Ammon's horn (tissue), 1 donor: ENCODE results near the gene PIK3AP1.
"Not testable (repeated sequence)": the region's sequence is repeated elsewhere in the genome, so short reads cannot be mapped to it uniquely, and the experiment has no call there.

ENCODE experiments used
- DNase-seq: peaks from one replicate; pipeline ENCODE4 v3.0.0-alpha.2; 2016; ENCODE audit warnings: low spot score

Gene PIK3AP1

DNA sequence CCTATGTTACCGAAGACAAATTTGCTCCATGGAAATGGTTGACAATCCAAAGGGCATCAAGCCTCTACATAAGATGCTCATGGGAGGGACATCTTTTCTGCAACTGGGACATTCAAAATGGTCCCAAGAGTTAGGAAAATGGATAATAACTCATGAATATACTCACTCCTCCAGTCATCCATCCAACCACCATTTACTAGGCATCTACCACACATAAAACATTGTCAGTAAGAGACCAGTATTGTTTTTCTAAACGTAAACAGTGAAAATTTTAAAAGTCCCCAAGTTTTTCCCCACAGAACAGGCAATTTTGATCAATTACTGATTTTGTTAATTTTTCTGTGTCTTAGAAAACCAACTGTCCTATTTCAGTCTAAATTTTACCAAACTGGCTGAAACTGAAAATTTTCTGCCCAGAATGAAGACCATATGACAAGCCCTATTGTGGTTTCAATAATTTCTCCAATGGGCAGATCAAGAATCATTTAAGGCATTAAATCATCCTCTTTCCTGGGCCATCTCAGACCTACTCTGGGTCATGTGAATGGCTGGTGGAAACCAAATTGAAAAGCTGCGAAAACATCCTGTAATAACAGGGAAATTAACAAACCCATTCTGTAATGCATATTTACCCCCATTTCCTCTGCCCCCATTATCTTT lies 24.2 kb downstream of the PIK3AP1 start:
- DNase-seq, result no peak

DNA sequence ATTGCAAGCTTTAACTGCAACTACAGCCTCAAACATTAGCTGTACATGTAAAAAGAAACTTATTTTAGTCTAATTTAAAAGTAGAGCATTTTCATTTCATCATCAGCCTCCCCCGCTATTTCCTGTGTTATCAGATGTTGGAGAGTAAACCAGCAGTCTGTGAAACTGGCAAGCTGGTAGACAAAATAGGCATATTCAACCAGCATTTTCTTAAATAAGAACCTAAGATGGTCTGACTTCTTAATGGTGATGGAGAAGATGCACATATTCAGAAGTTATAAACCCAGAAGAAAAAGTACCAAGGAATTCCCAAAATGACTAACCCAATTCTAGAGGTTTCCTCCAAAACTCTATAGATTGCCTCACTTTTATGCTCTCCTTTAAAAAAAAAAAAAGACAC lies 24.9 kb downstream of the PIK3AP1 start:
- no peak for DNase-seq

DNA sequence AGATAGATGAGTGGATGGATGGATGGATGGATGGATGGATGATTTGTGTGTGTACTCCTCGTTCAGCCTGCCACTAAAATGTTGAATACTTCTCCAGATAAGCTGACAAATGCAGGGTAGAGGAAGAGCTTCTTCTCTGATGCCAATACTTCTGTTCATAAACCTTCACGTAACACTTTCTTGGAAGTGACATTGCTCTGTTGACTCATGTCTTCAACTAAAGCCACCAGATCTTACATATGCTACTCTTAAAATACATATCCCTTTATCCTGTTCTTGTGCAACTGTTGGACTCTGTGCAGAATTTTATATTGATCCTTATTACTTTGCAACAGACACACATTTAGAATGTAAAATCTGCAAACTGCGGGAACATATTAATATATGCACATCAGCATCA lies 26.9 kb downstream of the PIK3AP1 start:
- no peak for DNase-seq

DNA sequence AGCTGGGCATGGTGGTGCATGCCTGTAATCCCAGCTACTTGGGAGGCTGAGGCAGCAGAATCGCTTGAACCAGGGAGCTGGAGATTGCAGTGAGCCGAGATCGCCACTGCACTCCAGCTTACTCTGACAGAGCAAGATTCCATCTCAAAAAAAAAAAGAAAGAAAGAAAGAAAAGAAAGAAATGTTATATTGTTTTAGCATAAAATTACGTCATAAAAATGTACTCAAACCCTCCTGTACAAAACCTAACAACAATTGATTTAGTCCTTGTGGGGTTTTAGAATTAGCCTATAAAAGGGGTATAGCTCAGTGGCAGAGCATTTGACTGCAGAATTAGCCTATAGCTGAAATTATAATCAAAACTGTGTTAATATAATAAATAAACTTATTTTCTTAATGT lies 27.9 kb downstream of the PIK3AP1 start:
- DNase-seq, result no peak

DNA sequence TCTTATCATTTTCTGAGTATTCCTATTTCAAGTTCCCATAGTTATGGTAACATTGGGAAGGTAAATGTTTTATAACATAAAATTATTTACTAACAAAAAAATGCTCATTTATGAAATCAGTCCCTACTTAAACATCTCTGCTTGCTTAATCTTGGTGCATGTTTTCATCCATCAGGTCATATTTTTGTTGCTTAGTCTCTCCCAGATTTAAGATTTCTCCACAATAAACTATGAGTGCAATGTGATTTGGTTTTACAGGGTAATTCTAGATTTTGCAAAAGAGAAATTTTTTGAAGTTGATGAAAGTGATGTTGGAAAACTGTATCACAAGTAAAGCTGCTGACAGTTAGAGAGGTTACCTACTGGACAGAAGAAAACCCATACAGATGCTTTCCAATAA lies 28.6 kb downstream of the PIK3AP1 start:
- DNase-seq, result no peak

DNA sequence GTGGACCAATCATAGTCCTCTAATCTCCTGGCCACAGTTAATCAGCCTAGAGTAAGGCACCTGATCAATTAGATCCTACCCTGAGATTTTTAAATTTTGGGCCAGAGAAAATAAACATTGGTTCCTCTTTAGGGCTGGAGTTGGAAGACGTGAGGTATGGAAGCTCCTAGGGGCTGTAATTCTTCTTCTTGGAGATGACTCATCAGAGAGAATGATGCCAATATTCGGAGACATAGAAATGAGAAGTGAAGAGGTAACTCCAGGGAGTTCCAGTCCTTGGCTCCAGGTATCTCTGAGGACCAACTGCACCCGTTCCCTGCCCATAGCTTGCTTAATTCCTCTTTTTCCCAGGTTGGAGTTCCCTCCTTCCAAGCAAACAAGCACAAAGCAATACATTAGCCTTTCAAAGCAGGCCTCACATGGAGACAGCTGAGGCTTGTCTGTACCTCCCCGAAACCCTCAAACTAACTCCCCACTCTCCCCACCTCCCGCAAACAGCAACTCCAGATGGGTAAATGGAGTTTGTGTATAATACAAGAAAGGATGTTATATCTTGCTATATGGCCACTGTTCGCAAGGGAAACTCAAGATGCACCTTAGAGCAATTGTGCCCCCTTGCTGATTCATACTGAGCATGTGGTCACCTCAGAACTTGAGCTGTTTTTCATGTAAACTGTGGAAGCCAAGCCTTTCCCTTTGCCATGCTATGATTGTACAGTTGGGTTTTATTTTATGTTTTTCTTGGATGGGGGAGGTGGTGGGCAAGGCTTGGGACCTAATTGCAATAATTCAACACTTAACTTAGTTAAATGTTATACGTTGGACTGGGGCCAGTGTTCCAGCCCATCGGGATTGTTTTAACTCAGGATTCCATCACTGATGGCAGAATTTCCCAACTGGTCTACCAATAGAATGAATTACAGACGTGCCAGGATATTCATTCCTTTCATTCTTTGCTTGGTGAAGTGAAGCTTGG lies 29.3 kb downstream of the PIK3AP1 start:
- no peak for DNase-seq

DNA sequence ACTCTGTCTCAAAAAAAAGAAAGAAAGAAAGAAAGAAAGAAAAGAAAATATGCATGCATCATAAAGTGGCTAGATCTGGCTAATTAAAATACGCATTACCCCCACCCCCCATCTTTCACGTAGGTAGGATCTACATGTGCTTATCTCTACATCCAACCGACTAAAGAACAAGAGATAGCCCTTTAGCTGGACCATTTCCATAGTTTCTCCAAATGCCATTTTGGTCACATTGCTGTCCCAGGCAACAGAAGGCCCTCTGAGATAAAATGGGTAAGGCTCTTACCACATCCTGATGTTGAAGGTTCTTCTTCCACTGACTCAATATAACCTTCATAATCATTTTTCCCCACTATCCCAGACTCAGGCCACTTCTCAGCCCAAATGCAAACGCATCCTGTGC lies 31.5 kb downstream of the PIK3AP1 start:
- no peak for DNase-seq

DNA sequence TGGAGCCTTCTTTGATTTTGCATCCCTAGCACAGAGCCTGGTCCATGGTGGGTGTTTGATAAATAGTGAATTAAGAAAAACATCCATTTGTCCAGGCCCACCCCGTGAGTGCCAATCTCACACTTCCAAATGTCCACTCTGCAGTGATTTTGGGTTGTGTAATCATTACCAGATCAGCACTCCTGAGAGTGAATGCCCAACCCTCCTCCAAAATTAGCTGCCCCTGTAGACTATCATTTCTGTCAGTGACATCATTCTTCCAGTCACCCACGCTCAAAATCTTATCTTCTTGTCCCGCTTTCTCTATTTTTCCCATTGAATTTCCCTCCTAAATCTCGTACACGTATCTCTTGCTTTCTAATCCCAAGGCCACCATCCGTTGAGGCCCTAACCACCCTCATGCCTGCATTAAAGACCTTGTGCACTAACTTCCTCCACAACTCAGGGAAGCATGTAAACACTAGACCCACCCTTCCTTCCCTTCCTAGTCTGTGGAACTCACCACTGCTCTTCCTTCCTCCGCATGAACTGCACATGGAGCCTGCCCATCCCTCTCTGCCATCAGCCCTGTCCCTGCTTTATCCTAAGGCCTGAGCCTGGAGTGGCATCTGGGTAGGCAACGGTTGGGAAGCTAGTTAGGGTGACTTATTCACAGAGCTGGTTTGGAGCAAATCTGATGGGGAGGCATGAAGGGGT lies 32.8 kb downstream of the PIK3AP1 start:
- peak; percentile 25 for DNase-seq

DNA sequence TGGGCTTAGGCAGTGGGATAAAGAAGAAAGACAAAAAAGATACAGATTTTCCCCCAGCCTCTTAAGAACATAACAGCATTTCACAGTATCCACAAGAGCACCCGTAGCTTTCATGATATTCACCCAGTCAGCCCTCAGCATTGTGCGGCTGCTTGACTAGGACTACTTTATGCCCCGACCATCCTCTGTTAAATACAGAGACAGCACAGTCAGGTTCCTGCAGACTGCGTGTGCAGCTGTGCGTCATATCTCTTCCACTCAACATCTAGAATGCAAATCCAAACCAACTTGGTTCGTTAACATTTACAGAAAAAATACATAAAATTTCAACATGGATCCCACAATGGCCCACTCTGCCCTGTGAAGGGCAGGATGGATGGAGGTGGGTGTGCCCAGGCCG lies 33.8 kb downstream of the PIK3AP1 start:
- DNase-seq, result no peak

DNA sequence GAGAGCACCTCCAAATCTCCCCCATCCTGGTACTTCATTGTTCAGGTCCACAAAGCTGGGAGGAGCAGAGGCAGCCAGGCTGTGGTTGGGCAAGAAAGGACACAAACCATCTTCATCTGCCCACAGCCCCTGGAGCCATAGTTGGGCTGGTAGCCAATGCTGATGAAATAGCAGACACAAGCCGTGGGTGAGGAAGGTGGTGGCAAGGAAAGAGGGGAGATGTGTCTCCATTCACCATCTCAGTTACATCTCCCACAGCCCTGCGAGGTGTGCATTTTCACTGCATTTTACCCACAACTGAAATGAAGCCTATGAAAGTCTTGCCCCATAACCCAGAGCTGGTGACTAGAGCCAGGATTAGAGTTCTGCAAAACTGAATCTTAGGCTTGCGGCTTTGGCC lies 35.0 kb downstream of the PIK3AP1 start:
- no peak for DNase-seq

DNA sequence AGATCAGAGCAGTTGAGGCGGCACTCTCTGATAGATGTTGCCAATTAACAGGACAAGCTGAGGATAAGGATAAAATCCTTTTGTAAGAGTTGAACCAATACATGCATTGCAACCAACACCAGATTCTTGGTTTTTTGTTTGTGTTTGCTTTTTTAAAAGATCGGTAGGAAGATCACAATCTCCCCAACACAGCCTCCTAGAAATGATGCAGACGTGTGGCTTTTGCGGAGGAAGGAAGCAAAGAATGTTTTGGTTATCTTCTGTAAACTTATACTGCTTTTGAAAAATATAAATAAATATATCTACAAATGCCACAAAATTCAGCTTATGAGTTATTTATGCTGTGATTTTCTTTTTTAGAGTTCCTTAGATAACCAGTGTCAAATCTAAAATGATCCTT lies 35.5 kb downstream of the PIK3AP1 start:
- no peak for DNase-seq

DNA sequence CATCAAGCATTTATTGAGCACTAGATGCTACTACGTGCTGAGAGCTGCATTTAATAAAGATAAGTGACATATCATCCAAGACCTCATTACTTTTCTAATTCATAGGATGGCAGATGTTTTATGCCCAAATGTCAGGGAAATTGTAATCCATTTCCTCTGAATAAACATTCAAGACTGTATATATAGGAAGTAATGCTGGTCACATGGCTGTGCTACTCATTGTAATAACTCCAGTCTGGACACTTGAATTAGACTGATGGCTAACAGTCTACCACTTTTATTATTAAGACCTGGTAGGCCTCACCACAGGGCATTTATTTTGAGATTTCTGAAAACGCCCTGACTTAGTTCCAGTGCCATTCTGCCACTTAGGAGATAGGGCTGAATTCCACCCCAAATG lies 36.6 kb downstream of the PIK3AP1 start:
- no peak for DNase-seq

DNA sequence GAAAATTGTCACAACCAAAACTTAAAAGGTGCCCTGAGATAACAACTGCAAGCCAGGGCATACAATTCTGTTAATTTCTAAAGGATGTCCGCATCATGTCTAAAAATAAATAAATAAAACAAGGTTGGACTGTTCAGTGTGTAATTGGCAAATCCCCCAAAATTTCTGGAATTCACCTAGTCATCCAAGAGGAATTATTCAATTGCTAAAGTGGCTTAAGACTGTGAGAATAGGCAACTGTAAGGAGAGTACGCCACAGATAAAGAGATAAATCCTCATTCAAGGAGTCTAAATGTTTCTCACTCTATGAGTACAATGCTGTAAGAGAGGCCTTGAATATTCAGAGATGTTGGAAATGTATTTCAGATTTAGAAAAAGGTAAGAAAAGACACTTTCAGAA lies 37.2 kb downstream of the PIK3AP1 start:
- DNase-seq, result no peak

DNA sequence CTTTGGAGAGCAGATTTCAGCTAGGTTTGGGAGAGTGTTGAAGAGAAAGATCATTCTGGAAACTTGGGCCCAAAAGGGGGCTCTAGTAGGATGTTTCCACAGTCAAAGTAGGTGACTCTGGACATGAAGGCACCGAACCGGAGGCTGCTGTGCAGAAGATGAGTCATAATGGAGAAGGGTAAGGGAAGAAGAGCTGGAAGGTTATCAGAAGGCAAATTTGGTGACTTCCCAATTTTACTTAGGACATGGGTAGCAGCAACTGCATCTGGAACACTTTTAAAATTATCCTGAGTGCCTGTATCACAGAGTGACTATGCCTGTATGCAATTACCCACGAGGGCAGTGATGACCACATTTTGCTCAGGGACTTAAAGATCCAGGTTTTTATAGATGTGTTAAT lies 38.8 kb downstream of the PIK3AP1 start:
- no peak for DNase-seq

DNA sequence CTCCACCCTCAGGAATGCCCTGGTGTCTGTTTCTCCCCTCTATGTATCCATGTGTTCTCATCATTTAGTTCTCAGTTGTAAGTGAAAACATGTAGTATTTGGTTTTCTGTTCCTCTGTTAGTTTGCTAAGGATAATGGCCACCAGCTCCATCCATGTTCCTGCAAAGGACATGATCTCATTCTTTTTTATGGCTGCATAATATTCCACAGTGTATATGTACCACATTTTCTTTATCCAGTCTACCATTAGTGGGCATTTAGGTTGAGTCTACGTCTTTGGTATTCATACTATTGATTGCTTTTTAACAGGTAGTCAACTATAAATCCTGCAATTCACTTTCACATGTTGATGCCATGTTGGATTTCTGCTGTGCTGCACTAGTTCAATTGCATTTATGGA lies 39.9 kb downstream of the PIK3AP1 start:
- not testable (repeated sequence) for DNase-seq

DNA sequence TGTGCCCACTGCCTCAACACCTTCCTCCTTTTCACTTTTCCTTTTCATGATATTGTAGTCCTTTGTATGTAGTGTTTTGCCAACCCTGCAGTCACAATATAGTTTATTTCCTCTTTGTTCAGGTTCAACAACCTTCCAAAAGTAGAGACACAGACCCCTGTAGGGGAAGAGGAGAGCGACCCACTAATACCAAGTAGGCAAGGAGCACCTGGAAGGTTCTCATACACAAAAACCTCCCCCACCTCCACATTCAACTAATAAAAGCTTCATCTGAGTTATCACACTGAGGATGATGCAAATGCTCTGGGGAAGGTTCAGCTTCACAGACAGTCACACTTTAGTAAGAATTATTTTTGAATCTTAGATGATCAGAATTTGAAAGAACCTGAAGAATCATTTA lies 41.6 kb downstream of the PIK3AP1 start:
- DNase-seq, result no peak

DNA sequence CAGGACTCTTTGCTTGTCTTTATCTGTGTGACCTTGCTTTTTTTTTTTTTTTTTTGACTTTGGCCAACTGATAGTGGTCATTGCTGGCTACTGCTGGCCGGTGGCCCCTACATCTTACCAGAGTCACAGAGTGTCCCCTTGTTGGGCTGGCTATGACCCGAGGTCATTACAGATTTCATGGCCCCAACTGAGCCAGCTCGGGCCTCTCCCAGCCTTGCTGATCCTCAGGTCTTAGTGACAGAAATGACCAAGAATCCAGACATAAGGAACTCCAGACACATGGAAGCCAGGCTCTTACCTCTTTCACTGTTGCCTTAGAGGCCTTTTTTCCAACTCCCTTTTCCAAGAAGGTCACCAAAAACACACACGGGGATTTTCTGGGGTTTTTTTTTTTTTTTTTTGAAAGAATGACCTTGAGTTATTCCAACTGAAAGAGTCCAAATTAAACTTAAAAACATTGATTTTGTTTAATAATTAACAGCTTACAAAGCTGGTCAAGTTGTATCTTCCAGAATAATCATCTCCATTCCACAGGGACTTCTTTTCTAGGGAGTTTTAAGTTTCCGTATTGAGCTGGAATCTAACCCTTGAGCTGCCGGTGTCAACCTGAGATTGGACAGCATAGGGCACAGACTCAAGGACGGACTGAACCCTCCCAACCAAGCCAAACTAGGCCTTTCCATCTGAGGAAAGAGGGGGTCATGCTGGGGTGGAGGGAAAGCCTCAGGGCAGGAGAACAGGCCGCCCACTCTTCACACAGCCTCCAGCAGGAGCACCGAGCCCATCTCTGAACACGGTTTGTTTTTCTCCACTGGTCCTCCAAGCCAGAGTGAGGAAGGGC lies 43.8 kb downstream of the PIK3AP1 start:
- DNase-seq, result no peak

DNA sequence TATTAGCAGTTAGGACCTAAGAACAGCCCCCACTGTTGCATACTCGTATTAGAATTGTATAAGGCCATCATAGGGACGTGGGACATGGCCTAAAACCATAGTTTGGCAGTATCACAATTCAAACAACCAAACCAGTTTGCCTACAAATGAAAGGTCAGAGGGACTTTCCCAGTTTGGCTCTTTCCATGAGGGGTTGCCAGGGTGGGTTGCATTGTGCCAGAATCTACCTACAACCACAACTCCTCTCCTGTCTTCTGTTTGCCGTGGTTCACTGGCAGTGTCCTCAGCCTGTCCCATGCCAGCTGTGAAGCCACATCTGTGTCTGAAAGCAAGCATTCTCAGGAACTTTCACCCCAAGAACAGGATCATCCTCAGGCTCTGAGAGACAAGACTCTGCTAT lies 44.5 kb downstream of the PIK3AP1 start:
- DNase-seq, result no peak

DNA sequence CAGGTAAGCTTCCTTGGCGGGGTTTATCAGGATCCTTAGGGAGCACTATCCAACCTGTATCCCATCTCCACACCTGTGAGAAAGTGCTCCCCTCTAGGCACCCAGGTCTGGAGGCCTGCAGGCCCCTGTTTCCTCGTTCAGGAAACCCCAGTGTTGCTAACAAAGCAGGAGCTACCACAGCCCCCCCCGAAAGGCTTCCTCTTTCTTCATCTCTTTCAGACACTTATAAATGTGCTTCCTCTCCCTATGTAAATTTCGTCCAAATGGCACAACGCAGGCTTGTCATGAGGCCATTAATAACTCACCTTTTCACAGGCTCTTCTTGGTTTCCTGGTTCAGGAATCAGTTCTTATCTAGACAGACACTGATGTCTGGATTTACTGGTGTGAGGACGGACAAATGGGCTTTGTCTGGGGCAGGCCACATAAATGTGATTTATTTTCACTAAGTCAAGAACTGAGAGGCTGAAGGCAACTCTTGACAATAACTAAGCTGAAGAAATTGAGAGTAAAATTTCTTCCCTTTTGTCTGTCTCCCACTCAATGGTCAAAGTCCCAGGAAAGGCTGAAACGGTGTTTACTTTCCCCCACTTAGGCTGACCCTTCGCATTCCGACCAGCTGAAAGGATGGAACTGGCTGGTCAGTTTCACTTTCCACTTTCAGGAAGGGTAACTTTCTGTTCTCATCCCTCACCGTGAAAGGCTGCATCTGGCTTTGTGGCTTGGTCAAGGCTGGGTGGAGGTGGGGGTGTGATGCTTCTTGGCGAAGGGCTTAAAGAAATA lies 46.8 kb downstream of the PIK3AP1 start:
- peak; percentile 64 for DNase-seq

DNA sequence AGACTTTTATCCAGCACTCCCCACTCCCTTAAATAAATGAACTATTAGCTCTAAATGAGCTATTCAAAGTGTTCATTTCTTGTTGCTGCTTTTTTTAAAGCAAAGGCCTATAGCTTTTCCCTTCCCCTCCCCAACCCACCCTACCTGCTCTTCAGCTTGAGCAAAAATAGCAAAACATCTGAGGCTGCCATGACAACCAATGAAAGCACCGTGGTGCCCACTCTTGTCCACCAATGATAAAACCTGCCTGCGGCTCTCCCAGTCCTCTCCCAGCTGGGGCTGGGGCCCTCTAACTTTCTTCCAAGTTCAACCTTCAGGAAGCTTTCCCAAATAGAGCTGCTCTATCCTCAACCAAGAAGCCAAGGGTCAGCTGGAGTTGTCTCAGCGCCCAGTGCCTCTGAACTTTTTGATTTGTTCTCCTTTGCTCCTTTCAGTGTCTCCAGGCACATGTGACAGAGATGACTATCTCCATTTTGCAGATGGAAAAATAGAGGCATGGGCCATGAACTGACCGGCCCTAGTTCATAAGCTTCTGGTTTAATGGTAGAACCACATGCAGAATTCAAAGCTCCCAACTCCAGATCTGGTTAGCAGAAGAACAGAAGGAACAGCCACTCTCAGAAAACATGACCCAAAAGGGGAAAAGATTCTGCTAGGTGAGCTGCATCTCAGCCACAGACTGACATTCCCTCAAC lies 47.7 kb downstream of the PIK3AP1 start:
- no peak for DNase-seq
